ENCODE data around the gene MYL10.

MYL10 gene

GRCh38 chr7:101635484-101635883, 6.4 kb upstream of the MYL10 start:
- H3K4me3 ChIP-seq (ENCODE audit: low read depth, low read length), result no peak overlapping the region
- DNase-seq (ENCODE audit: low read depth), result no peak

GRCh38 chr7:101634196-101634717, 5.2 kb upstream of the MYL10 start:
- no peak for DNase-seq (ENCODE audit: low read depth)
- TF ChIP-seq CTCF (IDR thresholded peaks at IDR 0.05; ENCODE audit: low read depth, low read length) (no peak), POLR2A (IDR thresholded peaks at IDR 0.05; ENCODE audit: extremely low read depth, insufficient read length) (no peak), MYC (IDR thresholded peaks at IDR 0.05; ENCODE audit: low read depth, low read length) (no peak), MAX (IDR thresholded peaks at IDR 0.05; ENCODE audit: low read depth, low read length) (no peak)
- no peak overlapping the region for H3K4me3 ChIP-seq (ENCODE audit: low read depth, low read length)

More at GRCh38 chr7:101635484-101635883, 6.4 kb upstream of the MYL10 start:
- no peak for TF ChIP-seq MYC (IDR thresholded peaks at IDR 0.05; ENCODE audit: low read depth, low read length)
- no peak for TF ChIP-seq CTCF (IDR thresholded peaks at IDR 0.05; ENCODE audit: low read depth, low read length)
- TF ChIP-seq MAX (IDR thresholded peaks at IDR 0.05; ENCODE audit: low read depth, low read length), result no peak
- TF ChIP-seq POLR2A (IDR thresholded peaks at IDR 0.05; ENCODE audit: extremely low read depth, insufficient read length), result no peak

- no peak for DNase-seq (ENCODE audit: low read depth)
- no peak overlapping the region for H3K4me3 ChIP-seq (ENCODE audit: low read depth, low read length)
- TF ChIP-seq CTCF (IDR thresholded peaks at IDR 0.05; ENCODE audit: low read depth, low read length) (no peak), MYC (IDR thresholded peaks at IDR 0.05; ENCODE audit: low read depth, low read length) (no peak), POLR2A (IDR thresholded peaks at IDR 0.05; ENCODE audit: extremely low read depth, insufficient read length) (no peak), MAX (IDR thresholded peaks at IDR 0.05; ENCODE audit: low read depth, low read length) (no peak)
Observed at GRCh38 chr7:101633511-101633910, 4.4 kb upstream of the MYL10 start.

- DNase-seq (ENCODE audit: low read depth), result no peak
- no peak for TF ChIP-seq MYC (IDR thresholded peaks at IDR 0.05; ENCODE audit: low read depth, low read length)
- no peak for TF ChIP-seq MAX (IDR thresholded peaks at IDR 0.05; ENCODE audit: low read depth, low read length)
- no peak for TF ChIP-seq CTCF (IDR thresholded peaks at IDR 0.05; ENCODE audit: low read depth, low read length)
- no peak for TF ChIP-seq POLR2A (IDR thresholded peaks at IDR 0.05; ENCODE audit: extremely low read depth, insufficient read length)
- no peak overlapping the region for H3K4me3 ChIP-seq (ENCODE audit: low read depth, low read length)
Observed at GRCh38 chr7:101632641-101633040, 3.5 kb upstream of the MYL10 start.

GRCh38 chr7:101631224-101631714, 2.2 kb upstream of the MYL10 start:
- H3K4me3 ChIP-seq (ENCODE audit: low read depth, low read length), result no peak overlapping the region

More at GRCh38 chr7:101631224-101631714, 2.2 kb upstream of the MYL10 start:
- DNase-seq (ENCODE audit: low read depth), result no peak
- TF ChIP-seq POLR2A (IDR thresholded peaks at IDR 0.05; ENCODE audit: extremely low read depth, insufficient read length) (no peak), MAX (IDR thresholded peaks at IDR 0.05; ENCODE audit: low read depth, low read length) (no peak), MYC (IDR thresholded peaks at IDR 0.05; ENCODE audit: low read depth, low read length) (no peak), CTCF (IDR thresholded peaks at IDR 0.05; ENCODE audit: low read depth, low read length) (no peak)

Data from NB4 (cell line).